Peyer's patch (tissue), 4 donors: ENCODE results near the gene RCN2.

Source experiments
- CTCF ChIP-seq, 6 experiments: fragments of 450-650 bp in 4 of 6; fragments of 200-600 bp in 2 of 6; sonication (generic) in 1 of 6; IDR thresholded peaks; one replicate each; pipeline ENCODE4 v1.5.1; 2017 to 2019; ENCODE audit warnings: antibody characterized with exemption in 6 of 6, mild to moderate bottlenecking in 3 of 6, moderate library complexity in 1 of 6
- POLR2A ChIP-seq, 2 donors: fragments of 450-650 bp; IDR thresholded peaks; one replicate each; pipeline ENCODE4 v1.5.1; 2017; ENCODE audit warnings: antibody characterized with exemption in 2 of 2, mild to moderate bottlenecking in 2 of 2, moderate library complexity in 2 of 2

GRCh38 chr15:76941636-76942035 is 10.1 kb downstream of the RCN2 start:
- TF ChIP-seq CTCF (IDR thresholded peaks at IDR 0.05) (no peak), POLR2A (IDR thresholded peaks at IDR 0.05) (no peak)
